ENCODE data around the gene ZDHHC8.
A peak's percentile ranks its signal among the peaks of the same experiment; 100 is the strongest.

ZDHHC8 gene

GRCh38 chr22:20113551-20114310, 17.9 kb upstream of the ZDHHC8 start:
- Mint-ChIP-seq H3K9me3 (no peaks in the 10 kb centered on the region), H3K27ac (ENCODE audit: low read depth) (peak overlapping the region; percentile 46), H3K36me3 (ENCODE audit: insufficient read depth) (peaks cover 29% of the 10 kb centered on the region), H3K4me3 (no peak overlapping the region), H3K4me1 (peaks cover 38% of the 10 kb centered on the region), H3K27me3 (no peaks in the 10 kb centered on the region)
- ATAC-seq (replicated peaks; ENCODE audit: extremely low read depth, poor library complexity, severe bottlenecking) (no peak), DNase-seq (ENCODE audit: low spot score in 2 of 2) (no peak)

DNA sequence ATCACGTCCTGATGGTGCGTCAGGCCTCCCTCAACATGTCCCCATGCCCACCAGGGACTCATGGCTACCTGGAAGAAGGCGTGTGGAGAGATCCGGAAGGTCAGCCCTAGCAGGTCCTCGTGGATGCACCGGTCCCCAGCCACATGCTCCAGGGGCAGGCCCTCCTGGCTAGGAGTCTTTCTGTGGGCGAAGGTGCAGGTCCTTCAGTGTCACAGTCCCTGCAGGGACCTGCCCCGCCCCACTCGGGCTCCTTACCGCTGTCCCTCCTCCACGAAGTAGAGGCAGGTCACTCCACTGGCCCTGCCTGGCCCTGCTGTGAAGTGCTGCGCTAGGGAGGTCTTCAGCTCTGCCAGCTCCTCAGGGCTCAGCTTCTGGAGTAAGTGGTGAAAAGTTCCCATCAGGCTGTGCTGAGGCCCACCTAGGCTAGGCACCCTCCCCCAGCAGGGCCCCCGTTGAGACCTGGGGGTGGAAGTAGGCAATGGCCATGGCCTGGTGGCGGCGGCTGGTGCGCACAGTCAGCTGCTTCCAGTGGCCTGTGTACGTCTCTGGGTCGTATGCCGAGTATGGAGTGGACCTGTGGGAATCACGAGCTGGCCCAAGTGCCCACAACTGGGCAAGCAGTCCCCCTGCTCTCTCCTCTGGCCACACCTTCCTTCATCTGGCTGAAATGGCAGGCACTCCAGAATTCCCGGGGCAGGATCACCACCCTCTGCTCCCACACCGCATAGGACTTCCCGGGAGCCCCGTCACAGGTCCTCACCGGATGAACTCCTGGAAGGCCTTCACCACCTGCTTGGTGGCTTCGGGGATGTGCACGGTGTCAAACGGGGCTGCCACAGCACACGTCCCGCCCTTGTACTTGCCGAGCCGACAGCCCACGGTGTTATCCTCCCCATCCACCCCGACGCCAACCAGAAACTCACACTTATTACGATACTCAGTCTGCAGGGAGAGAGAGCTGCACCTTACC, 16.8 kb upstream of the ZDHHC8 start:
- H3K36me3 Mint-ChIP-seq (ENCODE audit: insufficient read depth): peaks cover 32% of the 10 kb centered on the region
- H3K27me3 Mint-ChIP-seq: no peaks in the 10 kb centered on the region
- peak overlapping the region; percentile 53 for H3K27ac Mint-ChIP-seq (ENCODE audit: low read depth)
- H3K4me3 Mint-ChIP-seq: peak overlapping the region; percentile 54
- DNase-seq (ENCODE audit: low spot score in 2 of 2) (no peak), ATAC-seq (replicated peaks; ENCODE audit: extremely low read depth, poor library complexity, severe bottlenecking) (no peak)
- H3K9me3 Mint-ChIP-seq: no peaks in the 10 kb centered on the region
- peaks cover 42% of the 10 kb centered on the region for H3K4me1 Mint-ChIP-seq

GRCh38 chr22:20115691-20116375, 15.8 kb upstream of the ZDHHC8 start, which contains the start of gene RANBP1:
RANBP1 (plus strand) TSS chr22:20116104; CDS start chr22:20116185, 81 bp downstream.
- Mint-ChIP-seq H3K9me3 (no peaks in the 10 kb centered on the region), H3K27me3 (no peaks in the 10 kb centered on the region), H3K27ac (ENCODE audit: low read depth) (peak within 1 kb of the TSS; percentile 96), H3K4me3 (peak within 1 kb of the TSS; percentile 87), H3K36me3 (ENCODE audit: insufficient read depth) (peaks cover 32% of the 10 kb centered on the region), H3K4me1 (peaks cover 42% of the 10 kb centered on the region)
- ATAC-seq (replicated peaks; ENCODE audit: extremely low read depth, poor library complexity, severe bottlenecking) (no peak), DNase-seq (ENCODE audit: low spot score in 2 of 2) (no peak)

GRCh38 chr22:20116376-20116950, 15.1 kb upstream of the ZDHHC8 start:
- DNase-seq (ENCODE audit: low spot score in 2 of 2) (no peak), ATAC-seq (replicated peaks; ENCODE audit: extremely low read depth, poor library complexity, severe bottlenecking) (no peak)
- Mint-ChIP-seq H3K27ac (ENCODE audit: low read depth) (peak overlapping the region; percentile 96), H3K36me3 (ENCODE audit: insufficient read depth) (peaks cover 33% of the 10 kb centered on the region), H3K4me3 (peak overlapping the region; percentile 87), H3K9me3 (no peaks in the 10 kb centered on the region), H3K27me3 (no peaks in the 10 kb centered on the region), H3K4me1 (peaks cover 42% of the 10 kb centered on the region)

- ATAC-seq (replicated peaks; ENCODE audit: extremely low read depth, poor library complexity, severe bottlenecking): peak; percentile 83
- H3K4me1 Mint-ChIP-seq: peaks cover 40% of the 10 kb centered on the region
- DNase-seq (ENCODE audit: low spot score in 2 of 2): peak; percentile 88 to 93
- peak within 1 kb of the TSS; percentile 96 for H3K27ac Mint-ChIP-seq (ENCODE audit: low read depth)
- peaks cover 36% of the 10 kb centered on the region for H3K36me3 Mint-ChIP-seq (ENCODE audit: insufficient read depth)
- peak within 1 kb of the TSS; percentile 87 for H3K4me3 Mint-ChIP-seq
- H3K27me3 Mint-ChIP-seq: no peaks in the 10 kb centered on the region
- no peaks in the 10 kb centered on the region for H3K9me3 Mint-ChIP-seq
Measured at GRCh38 chr22:20116951-20117632, 14.5 kb upstream of the ZDHHC8 start, which contains the start of gene TRMT2A. TRMT2A (minus strand) TSS chr22:20117226; CDS start chr22:20116906, 320 bp downstream.

- Mint-ChIP-seq H3K4me3 (peak overlapping the region; percentile 87), H3K27me3 (no peaks in the 10 kb centered on the region), H3K9me3 (no peaks in the 10 kb centered on the region), H3K4me1 (peaks cover 45% of the 10 kb centered on the region), H3K36me3 (ENCODE audit: insufficient read depth) (peaks cover 42% of the 10 kb centered on the region), H3K27ac (ENCODE audit: low read depth) (peak overlapping the region; percentile 96)
- DNase-seq (ENCODE audit: low spot score in 2 of 2) (peak in 1 of 2 donors; percentile 28), ATAC-seq (replicated peaks; ENCODE audit: extremely low read depth, poor library complexity, severe bottlenecking) (peak; percentile 37)
Measured at GRCh38 chr22:20117633-20118299, 13.8 kb upstream of the ZDHHC8 start.

DNA sequence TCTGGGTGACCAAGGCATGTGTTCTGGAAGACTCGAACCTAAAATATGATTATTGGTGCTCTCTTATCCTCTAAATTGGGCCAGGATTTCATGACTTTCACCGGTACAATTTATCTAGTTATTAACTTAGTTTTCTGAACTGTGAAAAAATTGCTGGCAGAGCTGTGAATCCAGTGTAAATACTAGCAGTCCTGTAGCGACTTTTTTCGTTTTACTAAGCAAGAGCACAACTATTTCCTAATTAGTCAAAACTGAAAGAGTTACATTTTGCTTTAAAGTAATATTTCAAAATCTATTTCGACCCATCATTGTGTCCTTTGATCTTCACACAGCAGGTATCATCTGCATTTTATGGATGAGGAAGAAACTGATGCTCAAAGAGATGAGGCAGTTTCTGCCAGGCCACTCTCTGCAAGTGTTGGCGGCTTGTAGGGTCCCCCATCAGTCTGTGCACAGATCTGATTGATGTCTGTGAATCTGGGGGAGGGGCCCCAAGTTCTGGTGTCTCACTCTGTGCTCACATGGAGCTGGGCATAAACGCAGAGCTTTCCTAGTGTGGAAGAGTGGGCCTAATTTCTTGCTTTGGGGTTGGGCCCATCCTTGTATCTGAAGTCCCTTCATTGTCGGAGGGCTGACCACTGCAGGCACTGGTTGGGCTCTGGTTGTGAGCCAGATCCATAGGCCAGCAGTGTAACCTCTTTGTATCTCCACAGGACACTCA, 13.1 kb upstream of the ZDHHC8 start:
- ATAC-seq (replicated peaks; ENCODE audit: extremely low read depth, poor library complexity, severe bottlenecking): no peak
- peak overlapping the region; percentile 87 for H3K4me3 Mint-ChIP-seq
- no peak for DNase-seq (ENCODE audit: low spot score in 2 of 2)
- H3K36me3 Mint-ChIP-seq (ENCODE audit: insufficient read depth): peaks cover 48% of the 10 kb centered on the region
- peak overlapping the region; percentile 96 for H3K27ac Mint-ChIP-seq (ENCODE audit: low read depth)
- H3K9me3 Mint-ChIP-seq: no peaks in the 10 kb centered on the region
- no peaks in the 10 kb centered on the region for H3K27me3 Mint-ChIP-seq
- peaks cover 51% of the 10 kb centered on the region for H3K4me1 Mint-ChIP-seq

DNA sequence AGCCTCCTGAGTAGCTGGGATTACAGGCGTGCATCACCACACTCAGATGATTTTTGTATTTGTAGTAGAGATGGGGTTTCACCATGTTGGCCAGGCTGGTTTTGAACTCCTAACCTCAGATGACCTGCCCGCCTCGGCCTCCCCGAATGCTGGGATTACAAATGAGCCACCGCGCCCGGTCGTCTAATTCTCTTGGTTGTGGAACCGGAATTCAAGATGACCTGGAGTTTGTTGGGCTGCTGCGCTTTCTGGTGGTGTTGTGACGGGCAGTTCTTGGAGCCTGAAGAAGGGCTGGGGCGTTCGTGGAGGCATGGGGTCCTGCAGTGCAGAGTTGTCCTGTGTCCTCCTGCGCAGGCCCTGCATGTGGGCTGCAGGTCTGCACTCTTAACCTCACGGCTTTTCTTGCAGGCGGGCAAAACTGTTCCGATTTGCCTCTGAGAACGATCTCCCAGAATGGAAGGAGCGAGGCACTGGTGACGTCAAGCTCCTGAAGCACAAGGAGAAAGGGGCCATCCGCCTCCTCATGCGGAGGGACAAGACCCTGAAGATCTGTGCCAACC, 9.7 kb upstream of the ZDHHC8 start:
- H3K27ac Mint-ChIP-seq (ENCODE audit: low read depth): peak overlapping the region; percentile 95
- no peak for ATAC-seq (replicated peaks; ENCODE audit: extremely low read depth, poor library complexity, severe bottlenecking)
- H3K36me3 Mint-ChIP-seq (ENCODE audit: insufficient read depth): peaks cover 50% of the 10 kb centered on the region
- no peaks in the 10 kb centered on the region for H3K27me3 Mint-ChIP-seq
- peak overlapping the region; percentile 39 for H3K4me3 Mint-ChIP-seq
- no peaks in the 10 kb centered on the region for H3K9me3 Mint-ChIP-seq
- peaks cover 32% of the 10 kb centered on the region for H3K4me1 Mint-ChIP-seq
- DNase-seq (ENCODE audit: low spot score in 2 of 2): no peak

GRCh38 chr22:20123366-20124082, 8.1 kb upstream of the ZDHHC8 start:
- H3K27me3 Mint-ChIP-seq: no peaks in the 10 kb centered on the region
- peak overlapping the region; percentile 39 for H3K4me3 Mint-ChIP-seq
- H3K36me3 Mint-ChIP-seq (ENCODE audit: insufficient read depth): peaks cover 48% of the 10 kb centered on the region
- no peak for DNase-seq (ENCODE audit: low spot score in 2 of 2)
- no peaks in the 10 kb centered on the region for H3K9me3 Mint-ChIP-seq
- peak overlapping the region; percentile 95 for H3K27ac Mint-ChIP-seq (ENCODE audit: low read depth)
- ATAC-seq (replicated peaks; ENCODE audit: extremely low read depth, poor library complexity, severe bottlenecking): no peak
- peaks cover 22% of the 10 kb centered on the region for H3K4me1 Mint-ChIP-seq

DNA sequence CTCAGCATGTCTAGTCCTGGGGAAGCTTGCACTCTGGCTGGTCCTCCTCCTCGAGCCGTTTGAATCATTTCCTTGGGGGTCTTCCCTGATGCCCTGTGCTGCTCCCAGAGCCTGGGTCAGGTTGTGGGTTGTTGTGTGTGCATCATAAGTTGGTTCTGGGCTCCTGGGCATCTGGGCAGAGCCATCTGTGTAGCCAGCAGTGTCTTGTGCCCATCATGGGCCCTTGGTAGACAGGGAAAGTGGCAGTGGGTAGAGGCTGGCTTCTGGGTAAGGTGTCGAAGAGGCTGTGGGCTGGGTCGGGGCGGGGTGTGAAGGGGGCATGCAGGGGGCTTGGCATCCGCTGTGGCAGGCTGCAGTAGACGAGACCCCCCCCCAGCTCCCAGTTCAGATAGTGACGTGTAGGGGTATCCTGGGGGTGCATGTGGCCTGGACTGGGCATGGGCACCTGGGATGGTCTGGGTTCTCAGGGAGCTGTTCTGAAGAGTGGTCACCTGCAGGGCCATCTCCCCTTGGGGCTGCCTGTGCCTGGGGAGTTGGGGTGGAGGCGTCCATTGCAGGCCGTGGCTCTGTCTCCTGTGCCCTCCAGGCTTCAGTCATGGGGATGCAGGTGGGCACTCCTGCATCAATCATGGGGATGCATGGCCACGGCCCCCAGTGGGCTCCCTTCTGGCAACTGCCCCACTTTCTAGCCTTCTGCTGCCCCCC, 7.4 kb upstream of the ZDHHC8 start:
- Mint-ChIP-seq H3K9me3 (no peaks in the 10 kb centered on the region), H3K4me1 (peaks cover 21% of the 10 kb centered on the region), H3K4me3 (no peak overlapping the region), H3K36me3 (ENCODE audit: insufficient read depth) (peaks cover 42% of the 10 kb centered on the region), H3K27ac (ENCODE audit: low read depth) (peak overlapping the region; percentile 95), H3K27me3 (no peaks in the 10 kb centered on the region)
- ATAC-seq (replicated peaks; ENCODE audit: extremely low read depth, poor library complexity, severe bottlenecking): no peak
- no peak for DNase-seq (ENCODE audit: low spot score in 2 of 2)

Measured in central memory CD8-positive, alpha-beta T cell (primary cell).